Spleen (tissue), 11 donors: ENCODE results near the gene CYB5D1. TPM values are rescaled to one million over a fixed set of nuclear protein-coding genes. Genes with fewer than 3 reads are reported as not detected.
A peak's percentile ranks its signal among the peaks of the same experiment; 100 is the strongest.

Experiments used
- DNase-seq: peaks from one replicate; pipeline ENCODE4 v3.0.0-alpha.2; 2020
- H3K27ac ChIP-seq, 8 donors: fragments of 200-600 bp; sonication (generic) in 7 of 8; 1 replicate in 4 of 8; 2 replicates in 4 of 8; pipeline versions ENCODE4 v1.5.0 to v1.8.0; 2016 to 2021; ENCODE audit warnings: inconsistent platforms in 4 of 8, mild to moderate bottlenecking in 4 of 8, moderate library complexity in 1 of 8
- H3K27me3 ChIP-seq, 7 donors: fragments of 200-600 bp; sonication (generic) in 6 of 7; replicated peaks in 1 of 7; 1 replicate in 4 of 7; 2 replicates in 3 of 7; pipeline versions ENCODE4 v1.5.0 to v1.8.0; 2016 to 2021; ENCODE audit warnings: inconsistent platforms in 3 of 7, mild to moderate bottlenecking in 1 of 7
- H3K36me3 ChIP-seq, 6 donors: fragments of 200-600 bp; sonication (generic) in 5 of 6; 1 replicate in 4 of 6; 2 replicates in 2 of 6; pipeline versions ENCODE4 v1.5.0 to v1.8.0; 2016 to 2021; ENCODE audit warnings: inconsistent platforms in 2 of 6
- H3K4me1 ChIP-seq, 6 donors: fragments of 200-600 bp; sonication (generic) in 5 of 6; 1 replicate in 3 of 6; 2 replicates in 3 of 6; pipeline versions ENCODE4 v1.5.0 to v1.8.0; 2016 to 2021; ENCODE audit warnings: inconsistent platforms in 3 of 6
- H3K4me3 ChIP-seq, 8 donors: fragments of 200-600 bp; sonication (generic) in 7 of 8; 1 replicate in 4 of 8; 2 replicates in 4 of 8; pipeline versions ENCODE4 v1.5.0 to v1.8.0; 2016 to 2021; ENCODE audit warnings: inconsistent platforms in 4 of 8, mild to moderate bottlenecking in 4 of 8, moderate library complexity in 2 of 8
- H3K9me3 ChIP-seq, 8 donors: fragments of 200-600 bp; sonication (generic) in 7 of 8; 1 replicate in 4 of 8; 2 replicates in 4 of 8; pipeline versions ENCODE4 v1.5.0 to v1.8.0; 2016 to 2021; ENCODE audit warnings: inconsistent platforms in 4 of 8
- POLR2A ChIP-seq, 3 donors: fragments of 450-650 bp; IDR thresholded peaks; one replicate each; pipeline ENCODE4 v1.5.1; 2017; ENCODE audit warnings: antibody characterized with exemption in 3 of 3, mild to moderate bottlenecking in 1 of 3
- POLR2AphosphoS5 ChIP-seq, 3 donors: sonication (generic); formaldehyde crosslinking; IDR thresholded peaks; one replicate each; pipeline ENCODE4 v1.5.1; 2017; ENCODE audit warnings: antibody characterized with exemption in 3 of 3
- WGBS, 5 donors: extraction: QIAGEN DNeasy Blood & Tissue Kit in 3 of 5; methylation state at CpG; one replicate each; pipeline versions ENCODE4 v1.1.5 to v1.1.7; 2013 to 2018; 5-methylcytosine and 5-hydroxymethylcytosine counted together
- intact Hi-C: fragments of 100-400 bp; cut with DNase I; formaldehyde crosslinking; loops from one replicate; pipeline ENCODE4 v1.15.0; 2023; ENCODE audit warnings: low total_unique reads
- polyA plus RNA-seq, 3 donors: library from polyadenylated mRNA; stranded (reverse); fragments of 200-250 nt; gene quantifications; one replicate each; pipeline ENCODE4 v1.2.1, GENCODE V29; 2013
- total RNA-seq, 7 donors: library from RNA; depleted of rRNA in 3 of 7; stranded (reverse); fragments of >200 nt in 3 of 7; fragmentation: NEBNext Ultra II Directional in 4 of 7; extraction: Animal tissue kit (Norgen Biotek cat#: 25700) in 4 of 7; gene quantifications; one replicate each; pipeline versions ENCODE4 v1.1.0 to v1.2.1, GENCODE V29; 2016 to 2021
- TF ChIP-seq, protein P1 (sequence below), 11 experiments: fragments of 200-600 bp in 7 of 11; fragments of 450-650 bp in 4 of 11; sonication (generic) in 4 of 11; IDR thresholded peaks in 8 of 11; conservative IDR thresholded peaks in 3 of 11; 1 replicate in 7 of 11; 2 replicates in 4 of 11; pipeline versions ENCODE4 v1.4.0 to v1.8.0; 2016 to 2021; ENCODE audit warnings: antibody characterized with exemption in 11 of 11, inconsistent platforms in 4 of 11, mild to moderate bottlenecking in 1 of 11
- donor health status: healthy with polysubstance abuse.
- donor health status: DM: no; HTN: no; CAD: no; lungs with moderate emphysema.
- donor health status: DM: no; HTN: no; CAD: no.
- donor health status: Bipolar disorder and iron deficiency.
- donor health status: healthy.
- donor health status: DM: no; HTN: no; CAD: no.
- donor health status: DM: yes; HTN: yes; CAD: no.

Gene CYB5D1
- total and polyA plus RNA-seq, 10 donors, result 2.1 to 13.2 (median 5.0) TPM

- Histone ChIP-seq H3K27ac (peak overlapping the region; percentile 53 to 100 (median 96)), H3K4me1 (peaks cover 39 to 89% (median 60%) of the 10 kb centered on the region in 6 donors), H3K27me3 (no peaks in the 10 kb centered on the region), H3K4me3 (peak overlapping the region in 6 of 8 donors; percentile 7 to 86 (median 76)), H3K36me3 (peaks cover 0 to 17% (median 0%) of the 10 kb centered on the region in 6 donors), H3K9me3 (no peaks in the 10 kb centered on the region)
- TF ChIP-seq, protein P1, sequence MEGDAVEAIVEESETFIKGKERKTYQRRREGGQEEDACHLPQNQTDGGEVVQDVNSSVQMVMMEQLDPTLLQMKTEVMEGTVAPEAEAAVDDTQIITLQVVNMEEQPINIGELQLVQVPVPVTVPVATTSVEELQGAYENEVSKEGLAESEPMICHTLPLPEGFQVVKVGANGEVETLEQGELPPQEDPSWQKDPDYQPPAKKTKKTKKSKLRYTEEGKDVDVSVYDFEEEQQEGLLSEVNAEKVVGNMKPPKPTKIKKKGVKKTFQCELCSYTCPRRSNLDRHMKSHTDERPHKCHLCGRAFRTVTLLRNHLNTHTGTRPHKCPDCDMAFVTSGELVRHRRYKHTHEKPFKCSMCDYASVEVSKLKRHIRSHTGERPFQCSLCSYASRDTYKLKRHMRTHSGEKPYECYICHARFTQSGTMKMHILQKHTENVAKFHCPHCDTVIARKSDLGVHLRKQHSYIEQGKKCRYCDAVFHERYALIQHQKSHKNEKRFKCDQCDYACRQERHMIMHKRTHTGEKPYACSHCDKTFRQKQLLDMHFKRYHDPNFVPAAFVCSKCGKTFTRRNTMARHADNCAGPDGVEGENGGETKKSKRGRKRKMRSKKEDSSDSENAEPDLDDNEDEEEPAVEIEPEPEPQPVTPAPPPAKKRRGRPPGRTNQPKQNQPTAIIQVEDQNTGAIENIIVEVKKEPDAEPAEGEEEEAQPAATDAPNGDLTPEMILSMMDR (IDR thresholded peaks at IDR 0.05 in 8 of 11, conservative IDR thresholded peaks at IDR 0.05 in 3 of 11), result no peak
- TF ChIP-seq POLR2AphosphoS5 (IDR thresholded peaks at IDR 0.05), result peak; percentile 22 to 72 (median 42)
- intact Hi-C loops, result no loop called here
- peak; percentile 87 for DNase-seq
- WGBS, 5 donors, result 52 to 73% (median 60%) methylated on average over 4 to 6 of the region's 6 CpGs
Observed at GRCh38 chr17:7839190-7839875, 18.5 kb upstream of the CYB5D1 start.

GRCh38 chr17:7839876-7840261 is 17.9 kb upstream of the CYB5D1 start:
- TF ChIP-seq, protein P1 (IDR thresholded peaks at IDR 0.05 in 8 of 11, conservative IDR thresholded peaks at IDR 0.05 in 3 of 11), result no peak
- TF ChIP-seq POLR2A (IDR thresholded peaks at IDR 0.05) (no peak), POLR2AphosphoS5 (IDR thresholded peaks at IDR 0.05) (no peak)
- Histone ChIP-seq H3K27me3 (no peaks in the 10 kb centered on the region), H3K27ac (peak overlapping the region in 7 of 8 donors; percentile 75 to 100 (median 97)), H3K9me3 (no peaks in the 10 kb centered on the region), H3K4me3 (peak overlapping the region in 5 of 8 donors; percentile 13 to 86 (median 80)), H3K4me1 (peaks cover 39 to 88% (median 61%) of the 10 kb centered on the region in 6 donors), H3K36me3 (peaks cover 0 to 17% (median 0%) of the 10 kb centered on the region in 6 donors)
- 54 to 79% (median 71%) methylated on average over 2 of the region's 2 CpGs for WGBS, 5 donors
- intact Hi-C loops, result no loop called here
- no peak for DNase-seq

GRCh38 chr17:7840441-7840840 is 17.4 kb upstream of the CYB5D1 start:
- H3K4me3 ChIP-seq, result peak overlapping the region in 4 of 8 donors; percentile 72 to 86 (median 82)
- whole genome bisulfite sequencing, 5 donors, result 26 to 44% (median 43%) methylated on average over 1 of the region's 1 CpG
- peaks cover 44 to 90% (median 67%) of the 10 kb centered on the region in 6 donors for H3K4me1 ChIP-seq
- intact Hi-C loops, result no loop called here
- TF ChIP-seq POLR2AphosphoS5 (IDR thresholded peaks at IDR 0.05), result no peak
- TF ChIP-seq, protein P1 (IDR thresholded peaks at IDR 0.05 in 8 of 11, conservative IDR thresholded peaks at IDR 0.05 in 3 of 11), result no peak
- TF ChIP-seq POLR2A (IDR thresholded peaks at IDR 0.05), result no peak
- H3K36me3 ChIP-seq, result peaks cover 0 to 22% (median 4%) of the 10 kb centered on the region in 6 donors
- peak overlapping the region in 7 of 8 donors; percentile 95 to 100 (median 97) for H3K27ac ChIP-seq
- no peak for DNase-seq
- no peaks in the 10 kb centered on the region for H3K9me3 ChIP-seq
- no peaks in the 10 kb centered on the region for H3K27me3 ChIP-seq

GRCh38 chr17:7840875-7841274 is 16.9 kb upstream of the CYB5D1 start:
- Histone ChIP-seq H3K27ac (peak overlapping the region; percentile 92 to 100 (median 97)), H3K9me3 (no peaks in the 10 kb centered on the region), H3K4me3 (peak overlapping the region in 7 of 8 donors; percentile 68 to 91 (median 74)), H3K4me1 (peaks cover 49 to 91% (median 70%) of the 10 kb centered on the region in 6 donors), H3K27me3 (no peaks in the 10 kb centered on the region), H3K36me3 (peaks cover 0 to 26% (median 8%) of the 10 kb centered on the region in 6 donors)
- intact Hi-C loops, result no loop called here
- TF ChIP-seq POLR2AphosphoS5 (IDR thresholded peaks at IDR 0.05) (no peak), POLR2A (IDR thresholded peaks at IDR 0.05) (no peak)
- TF ChIP-seq, protein P1 (IDR thresholded peaks at IDR 0.05 in 8 of 11, conservative IDR thresholded peaks at IDR 0.05 in 3 of 11), result no peak
- DNase-seq, result no peak
- 61 to 80% (median 68%) methylated on average over 1 of the region's 1 CpG for WGBS, 5 donors
